ENCODE measurements around the gene ZNF710. TPM values are rescaled to one million over a fixed set of nuclear protein-coding genes. Genes with fewer than 3 reads are reported as not detected.

The ZNF710 gene
- total and polyA plus RNA-seq, 2 of the 4 experiments (the other 2 are of a cell fraction): 7.6 to 8.2 TPM

- no TSS peak for BruUV-seq (replicated peaks)
- H3K23ac ChIP-seq (ENCODE audit: low read depth, low read length): no peak overlapping the region
- dilution Hi-C loops (cut with HindIII; ENCODE audit: low sequenced_read_pairs, unreplicated experiment) (no loop called here), in situ Hi-C loops (cut with MboI; ENCODE audit: low sequenced_read_pairs) (no loop called here), intact Hi-C loops (cut with micrococcal nuclease) (loop anchor here (5.0 to 10.0 kb wide), 2 partner anchors 140 to 343 kb away; no protein-coding TSS in a partner anchor)
- TF ChIP-seq MAFK (IDR thresholded peaks at IDR 0.05; ENCODE audit: low read depth, low read length) (no peak), RFX5 (IDR thresholded peaks at IDR 0.05; ENCODE audit: low read depth, low read length) (no peak), POLR2A (IDR thresholded peaks at IDR 0.05; ENCODE audit: low read depth, low read length) (no peak), MAZ (IDR thresholded peaks at IDR 0.05; ENCODE audit: borderline replicate concordance, low read depth, low read length) (no peak), CEBPB (IDR thresholded peaks at IDR 0.05; ENCODE audit: low read depth, low read length) (no peak), NFE2L2 (IDR thresholded peaks at IDR 0.05; ENCODE audit: low read depth, low read length) (no peak), BHLHE40 (IDR thresholded peaks at IDR 0.05; ENCODE audit: low read depth, low read length) (no peak)
- no peak overlapping the region for H2AK5ac ChIP-seq (ENCODE audit: low read depth, low read length)
- no peak overlapping the region for H3K4ac ChIP-seq (ENCODE audit: low read depth, low read length)
- ChIA-PET CTCF (interaction anchor here (0.6 kb wide), 1 partner anchor 28 kb away, joined by 4 read pairs; no protein-coding TSS in a partner anchor), POLR2A (ENCODE audit: unreplicated experiment) (interaction anchor here (0.6 kb wide), 1 partner anchor 510 kb away, joined by 6 read pairs; no protein-coding TSS in a partner anchor)
- DNase-seq: no peak
- H2AFZ ChIP-seq (replicated peaks; ENCODE audit: low read length, poor library complexity): no peak overlapping the region
- no peak overlapping the region for H4K5ac ChIP-seq (ENCODE audit: low read depth, low read length)
- H3K9me1 ChIP-seq (ENCODE audit: insufficient read depth, low read length): peaks cover 3% of the 10 kb centered on the region; the same call in 1 of the 2 replicates
- H3K14ac ChIP-seq (replicated peaks; ENCODE audit: low read depth, low read length): no peak overlapping the region
- H2AK9ac ChIP-seq (replicated peaks; ENCODE audit: low read depth, low read length, poor library complexity): no peak overlapping the region
- no peak overlapping the region for H2BK5ac ChIP-seq (ENCODE audit: low read depth, low read length, poor library complexity, severe bottlenecking)
- peaks cover 12% of the 10 kb centered on the region; the same call in 1 of the 2 replicates for H4K20me1 ChIP-seq (ENCODE audit: insufficient read depth, low read length)
- no peak overlapping the region for H3K4me2 ChIP-seq (ENCODE audit: low read depth, low read length)
- H3K79me1 ChIP-seq (ENCODE audit: low read depth in 1 of 2, low read length in 2 of 2): peaks cover 2 to 14% of the 10 kb centered on the region in 2 experiments
- no peak overlapping the region for H3K4me3 ChIP-seq (ENCODE audit: insufficient read depth, low read depth, low read length)
- peaks cover 4% of the 10 kb centered on the region; the same call in 1 of the 2 replicates for H3K4me1 ChIP-seq (ENCODE audit: control insufficient read depth, insufficient read depth, low read length)
- 88% methylated on average over 7 of the region's 18 CpGs; no CpG with 5 or more reads in 1 of the 2 experiments for WGBS, 2 experiments (ENCODE audit: extremely low coverage in 2 of 2, insufficient read length in 1 of 2)
- H3K9me3 ChIP-seq (ENCODE audit: control insufficient read depth, insufficient read depth, low read length): no peaks in the 10 kb centered on the region
- H2BK20ac ChIP-seq (ENCODE audit: low read depth, low read length): no peak overlapping the region
- no peak overlapping the region for H2BK15ac ChIP-seq (ENCODE audit: low read depth, low read length)
- peaks cover 51% of the 10 kb centered on the region for H3K36me3 ChIP-seq (ENCODE audit: control insufficient read depth, insufficient read depth, low read length)
- ATAC-seq (ENCODE audit: low read depth): no peak
- no peak overlapping the region for H3K9ac ChIP-seq (ENCODE audit: low read depth, low read length)
- H3K56ac ChIP-seq (ENCODE audit: extremely low read depth, insufficient read depth, low read length): no peak overlapping the region
- H3K27me3 ChIP-seq (ENCODE audit: control insufficient read depth, insufficient read depth, low read length): no peaks in the 10 kb centered on the region
- no peak overlapping the region for H4K8ac ChIP-seq (ENCODE audit: low read depth in 2 of 2, low read length in 2 of 2)
- H4K91ac ChIP-seq (ENCODE audit: insufficient read depth, low read depth, low read length): no peak overlapping the region
- no peak overlapping the region for H2BK120ac ChIP-seq (ENCODE audit: low read depth, low read length)
- H3K18ac ChIP-seq (ENCODE audit: low read depth, low read length): no peak overlapping the region
- no peak overlapping the region for H3K27ac ChIP-seq (ENCODE audit: insufficient read depth, low read length)
Measured at GRCh38 chr15:90084876-90085423, 83.8 kb downstream of the ZNF710 start.
